Activated CD4-positive, CD25-positive, alpha-beta regulatory T cell treated with anti-CD3 and anti-CD28 coated beads, Interleukin-2, amount 50 U/mL, for 72 hours (primary cell): ENCODE data around the gene C11orf97.
"Not testable (repeated sequence)": the region's sequence is repeated elsewhere in the genome, so short reads cannot be mapped to it uniquely, and the experiment has no call there.

Experiments used
- DNase-seq: peaks from one replicate; pipeline ENCODE4 v3.0.0; 2021

Gene C11orf97

DNA sequence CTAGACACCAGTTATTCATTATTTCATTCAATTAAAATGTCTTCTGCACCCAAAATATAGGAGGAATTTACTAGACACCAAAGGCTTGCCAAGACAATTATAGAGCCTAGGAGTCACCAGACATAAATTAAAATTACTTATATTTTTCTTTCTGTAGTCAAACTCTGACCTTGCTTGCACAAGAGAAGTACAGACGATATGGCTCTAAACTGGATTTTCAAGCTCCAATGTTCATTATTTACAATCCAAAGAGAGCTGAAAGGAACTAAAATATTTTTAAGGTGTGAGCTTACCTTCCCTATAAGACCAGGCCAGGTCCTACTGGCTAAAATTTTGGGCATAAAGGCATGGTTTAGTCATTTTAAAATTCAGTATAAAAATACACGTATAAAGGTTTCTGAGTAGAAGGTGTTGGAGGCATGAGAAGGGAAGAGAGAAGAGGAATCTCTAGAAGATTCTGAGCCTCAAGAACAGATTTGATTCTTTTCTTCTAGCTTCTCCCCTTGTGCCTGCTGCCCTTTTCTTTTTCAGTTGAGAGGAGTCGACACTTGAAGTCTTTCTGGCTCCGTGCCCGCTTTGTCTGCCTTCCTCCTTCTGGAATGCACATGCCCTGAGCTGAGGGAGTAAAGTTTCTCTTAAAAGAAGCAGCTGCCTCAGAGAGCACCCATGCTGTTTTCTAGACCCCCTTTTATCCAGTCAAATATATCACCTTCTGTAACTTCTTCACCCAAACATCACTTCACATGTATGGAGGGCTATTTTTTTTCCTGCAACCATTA lies 13.5 kb downstream of the C11orf97 start:
- DNase-seq: no peak

DNA sequence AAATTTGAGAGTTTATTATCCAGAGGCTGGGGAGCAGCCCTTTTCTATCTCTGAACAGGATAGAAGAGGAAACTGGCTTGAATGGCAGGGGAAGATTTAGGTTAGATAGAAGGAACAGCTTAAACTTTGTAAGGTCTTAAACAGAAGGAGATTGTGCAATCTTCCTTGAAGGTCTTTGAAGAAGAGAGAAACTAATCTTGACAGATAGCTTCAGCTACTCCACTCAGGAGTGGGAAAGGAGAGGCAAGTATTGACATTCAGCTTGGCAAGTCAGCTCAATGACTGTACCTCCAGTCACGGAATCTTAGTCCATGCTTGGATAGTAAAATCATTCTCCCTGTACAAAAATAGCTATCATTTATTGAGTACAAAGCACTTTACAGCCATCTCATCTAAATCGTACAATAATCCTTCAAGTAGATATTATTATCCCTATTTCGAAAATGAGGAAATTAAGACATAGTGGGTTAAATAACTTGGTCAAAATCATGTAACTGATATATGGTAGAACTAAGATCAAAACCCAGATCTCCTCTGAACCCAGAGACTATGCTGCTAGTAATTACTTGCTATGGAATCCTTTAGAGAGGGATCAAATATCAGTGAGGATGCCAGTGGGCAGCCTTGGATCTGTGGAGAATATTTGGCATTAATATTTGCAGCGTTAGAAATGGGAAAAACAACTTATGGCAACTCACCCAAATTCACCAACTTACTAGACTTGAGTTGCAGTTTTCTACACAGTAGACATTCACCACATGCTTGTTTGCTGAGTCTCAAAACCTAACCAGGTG lies 14.6 kb downstream of the C11orf97 start:
- DNase-seq: no peak

DNA sequence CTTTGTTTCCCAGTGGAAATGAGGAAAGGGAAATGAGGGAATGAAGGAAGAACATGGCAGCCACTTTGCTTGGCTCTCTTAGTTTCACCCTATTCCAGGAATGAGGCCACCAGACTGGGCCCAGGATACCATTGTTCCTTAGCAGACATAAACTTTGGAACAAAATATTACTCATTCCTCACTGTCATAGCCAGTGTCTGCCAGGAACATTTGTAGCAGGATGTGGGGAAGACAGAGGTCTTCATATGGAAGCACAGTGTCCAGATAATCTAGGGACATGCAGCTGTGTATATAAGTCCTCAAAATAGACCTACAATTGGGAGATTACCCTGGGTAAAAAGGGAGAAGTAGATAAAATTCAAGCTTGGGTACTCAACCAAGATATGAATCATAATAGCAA lies 16.3 kb downstream of the C11orf97 start:
- DNase-seq: no peak

DNA sequence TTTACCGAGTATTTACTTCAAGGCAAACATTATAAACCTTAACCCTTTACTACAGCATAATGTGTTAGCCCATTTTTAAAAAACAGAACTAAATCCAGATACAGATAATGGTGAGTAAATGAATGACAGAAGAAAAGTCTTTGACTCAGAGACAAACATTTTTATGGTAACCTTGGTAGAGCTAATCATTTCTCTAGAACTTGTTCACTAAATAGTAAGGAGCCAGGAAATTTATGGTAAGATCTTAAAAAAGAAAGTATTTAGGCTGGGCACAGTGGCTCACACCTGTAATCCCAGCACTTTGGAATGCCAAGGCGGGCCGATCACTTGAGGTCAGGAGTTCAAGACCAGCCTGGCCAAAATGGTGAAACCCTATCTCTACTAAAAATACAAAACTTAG lies 19.9 kb downstream of the C11orf97 start:
- no peak for DNase-seq

DNA sequence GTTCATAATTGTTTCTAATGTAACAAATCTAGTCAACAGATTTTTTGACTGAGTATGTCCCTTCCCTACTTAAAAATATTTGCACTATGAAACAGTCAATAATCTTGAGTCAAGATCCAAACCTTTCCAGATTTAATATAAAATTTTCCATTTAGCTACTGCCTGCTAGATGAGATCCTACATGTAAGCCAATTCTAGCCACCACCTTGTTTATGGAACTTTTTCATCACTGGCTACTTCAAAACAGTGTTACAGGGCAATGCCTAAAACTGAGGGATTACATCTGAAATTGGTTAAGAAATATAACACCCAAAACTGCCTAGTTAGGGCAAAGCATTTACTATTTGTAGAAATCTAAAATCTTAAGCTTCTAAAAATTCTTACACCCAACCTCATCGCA lies 20.9 kb downstream of the C11orf97 start:
- DNase-seq: no peak

DNA sequence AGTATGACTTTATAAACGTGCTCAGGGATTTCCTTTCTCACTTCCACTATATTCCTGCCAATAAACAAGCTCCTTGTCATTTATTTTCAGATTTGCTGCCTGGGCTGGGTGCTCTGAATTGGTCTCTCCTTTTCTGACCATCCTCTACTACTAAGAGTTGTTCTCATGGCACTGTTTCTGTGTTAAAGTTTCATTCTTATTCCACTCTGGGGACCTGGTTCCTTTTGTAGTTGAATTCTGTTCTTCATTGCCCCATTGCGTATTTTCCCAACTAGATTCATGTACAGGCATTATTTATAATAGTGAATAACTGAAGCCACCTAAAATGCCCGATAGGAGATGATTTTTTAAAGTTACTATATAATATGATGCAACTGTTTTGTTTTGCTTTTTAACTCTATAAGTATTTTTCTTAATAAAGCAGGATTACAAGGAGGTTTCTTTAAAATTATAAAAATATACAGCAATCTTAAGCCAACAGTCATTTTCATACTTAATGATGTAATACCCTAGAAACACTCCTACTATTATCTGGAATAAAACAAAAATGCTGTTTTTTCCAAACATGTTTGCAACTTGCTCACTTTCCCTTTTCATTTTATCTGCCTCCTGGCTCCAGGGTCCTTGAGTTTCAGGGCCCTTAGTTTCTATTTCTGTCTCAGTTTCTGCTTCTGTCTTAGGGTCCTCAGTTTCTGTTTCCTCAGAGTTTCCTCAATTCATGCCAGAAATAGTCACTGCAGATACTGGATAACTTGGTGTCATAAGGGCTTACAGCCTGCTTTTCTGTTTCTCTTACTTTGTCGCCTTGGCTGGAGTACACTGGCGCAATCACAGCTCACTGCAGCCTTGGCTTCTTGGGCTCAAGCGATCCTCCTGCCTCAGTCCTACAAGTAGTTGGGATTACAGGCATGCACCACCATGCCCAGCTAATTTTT lies 21.7 kb downstream of the C11orf97 start:
- DNase-seq: no peak

DNA sequence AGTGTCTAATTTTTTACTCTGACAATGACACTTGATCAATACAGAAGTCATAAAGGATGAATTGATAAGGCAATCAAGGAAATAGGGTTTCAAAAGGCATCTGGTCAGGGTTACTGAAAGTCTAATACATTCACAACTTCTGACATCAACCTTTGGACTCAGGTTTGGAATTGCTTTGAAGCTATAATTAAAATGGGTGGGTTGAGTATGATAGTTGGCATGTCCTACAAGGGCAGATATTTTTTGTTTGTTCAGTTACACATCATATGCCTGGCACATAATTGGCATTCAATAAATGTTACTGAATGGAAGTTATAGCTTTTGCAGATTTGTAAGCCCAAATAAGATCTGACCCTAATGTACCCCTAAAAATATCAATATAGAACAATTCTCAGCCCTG lies 24.1 kb downstream of the C11orf97 start:
- DNase-seq: no peak

DNA sequence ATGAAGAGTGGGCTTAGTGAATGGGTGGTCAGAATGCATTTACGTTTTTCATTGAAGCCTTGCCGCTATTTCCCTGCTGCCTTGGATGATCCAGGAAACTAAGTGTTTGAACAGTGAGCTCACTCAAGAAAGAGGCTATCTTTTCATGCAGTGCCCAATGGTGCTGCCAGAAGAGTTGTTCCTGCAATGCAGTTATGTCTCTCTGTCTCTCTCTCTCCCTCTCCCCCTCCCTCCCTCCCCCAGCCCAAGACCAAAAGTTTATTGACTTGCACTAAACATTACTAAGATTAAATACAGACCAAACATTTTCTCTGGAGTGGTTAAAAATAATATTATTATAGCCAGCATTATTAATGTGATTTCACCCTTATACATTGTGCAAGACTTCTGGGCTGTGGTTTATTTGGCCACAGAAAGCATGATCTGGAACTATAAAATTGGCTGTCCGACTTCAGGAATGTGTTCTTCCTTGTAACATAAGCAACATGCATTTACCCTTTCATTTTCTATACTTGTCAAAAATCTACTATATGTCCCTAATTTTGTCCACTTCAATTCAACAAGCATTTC lies 24.9 kb downstream of the C11orf97 start:
- no peak for DNase-seq

DNA sequence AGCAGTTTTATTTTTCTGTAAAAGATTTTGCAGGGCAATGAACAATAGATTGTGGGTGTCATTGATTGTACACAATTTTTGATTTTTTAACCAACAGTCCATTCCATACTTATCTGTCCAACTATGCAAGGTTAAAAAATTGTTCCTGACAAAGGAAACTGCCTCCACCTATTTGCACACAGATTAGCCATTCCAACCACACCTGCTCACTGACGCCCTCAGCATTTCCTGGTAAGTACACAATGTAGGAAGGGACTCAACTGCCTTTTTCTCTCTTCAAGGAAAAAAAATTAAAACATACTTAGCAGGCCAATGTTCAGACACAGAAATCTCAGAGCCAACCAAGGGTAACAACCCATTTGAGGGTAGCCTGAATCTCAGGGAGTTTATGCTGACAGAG lies 27.2 kb downstream of the C11orf97 start:
- DNase-seq: no peak

DNA sequence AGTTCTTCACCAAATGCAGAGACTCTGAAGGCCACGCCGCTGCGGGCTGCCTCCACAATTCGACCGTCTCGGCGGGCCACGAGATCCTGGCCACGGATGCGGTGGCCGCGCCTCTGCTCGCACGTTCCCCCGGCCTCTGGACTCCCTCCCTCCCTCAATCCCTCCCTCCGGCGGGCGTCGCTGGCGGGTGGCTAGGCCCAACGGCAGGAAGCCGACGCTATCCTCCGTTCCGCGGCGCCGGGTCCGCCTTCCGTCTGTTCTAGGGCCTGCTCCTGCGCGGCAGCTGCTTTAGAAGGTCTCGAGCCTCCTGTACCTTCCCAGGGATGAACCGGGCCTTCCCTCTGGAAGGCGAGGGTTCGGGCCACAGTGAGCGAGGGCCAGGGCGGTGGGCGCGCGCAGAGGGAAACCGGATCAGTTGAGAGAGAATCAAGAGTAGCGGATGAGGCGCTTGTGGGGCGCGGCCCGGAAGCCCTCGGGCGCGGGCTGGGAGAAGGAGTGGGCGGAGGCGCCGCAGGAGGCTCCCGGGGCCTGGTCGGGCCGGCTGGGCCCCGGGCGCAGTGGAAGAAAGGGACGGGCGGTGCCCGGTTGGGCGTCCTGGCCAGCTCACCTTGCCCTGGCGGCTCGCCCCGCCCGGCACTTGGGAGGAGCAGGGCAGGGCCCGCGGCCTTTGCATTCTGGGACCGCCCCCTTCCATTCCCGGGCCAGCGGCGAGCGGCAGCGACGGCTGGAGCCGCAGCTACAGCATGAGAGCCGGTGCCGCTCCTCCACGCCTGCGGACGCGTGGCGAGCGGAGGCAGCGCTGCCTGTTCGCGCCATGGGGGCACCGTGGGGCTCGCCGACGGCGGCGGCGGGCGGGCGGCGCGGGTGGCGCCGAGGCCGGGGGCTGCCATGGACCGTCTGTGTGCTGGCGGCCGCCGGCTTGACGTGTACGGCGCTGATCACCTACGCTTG lies 31.7 kb downstream of the C11orf97 start, which contains the start of gene FUT4:
Gene FUT4 (plus strand): TSS at position 227 of the 951 bp plus-strand sequence. CDS start 213 bp downstream, at position 440.
- peak; percentile 80 for DNase-seq

DNA sequence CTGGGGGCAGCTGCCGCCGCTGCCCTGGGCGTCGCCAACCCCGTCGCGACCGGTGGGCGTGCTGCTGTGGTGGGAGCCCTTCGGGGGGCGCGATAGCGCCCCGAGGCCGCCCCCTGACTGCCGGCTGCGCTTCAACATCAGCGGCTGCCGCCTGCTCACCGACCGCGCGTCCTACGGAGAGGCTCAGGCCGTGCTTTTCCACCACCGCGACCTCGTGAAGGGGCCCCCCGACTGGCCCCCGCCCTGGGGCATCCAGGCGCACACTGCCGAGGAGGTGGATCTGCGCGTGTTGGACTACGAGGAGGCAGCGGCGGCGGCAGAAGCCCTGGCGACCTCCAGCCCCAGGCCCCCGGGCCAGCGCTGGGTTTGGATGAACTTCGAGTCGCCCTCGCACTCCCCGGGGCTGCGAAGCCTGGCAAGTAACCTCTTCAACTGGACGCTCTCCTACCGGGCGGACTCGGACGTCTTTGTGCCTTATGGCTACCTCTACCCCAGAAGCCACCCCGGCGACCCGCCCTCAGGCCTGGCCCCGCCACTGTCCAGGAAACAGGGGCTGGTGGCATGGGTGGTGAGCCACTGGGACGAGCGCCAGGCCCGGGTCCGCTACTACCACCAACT lies 32.5 kb downstream of the C11orf97 start:
- no peak for DNase-seq

DNA sequence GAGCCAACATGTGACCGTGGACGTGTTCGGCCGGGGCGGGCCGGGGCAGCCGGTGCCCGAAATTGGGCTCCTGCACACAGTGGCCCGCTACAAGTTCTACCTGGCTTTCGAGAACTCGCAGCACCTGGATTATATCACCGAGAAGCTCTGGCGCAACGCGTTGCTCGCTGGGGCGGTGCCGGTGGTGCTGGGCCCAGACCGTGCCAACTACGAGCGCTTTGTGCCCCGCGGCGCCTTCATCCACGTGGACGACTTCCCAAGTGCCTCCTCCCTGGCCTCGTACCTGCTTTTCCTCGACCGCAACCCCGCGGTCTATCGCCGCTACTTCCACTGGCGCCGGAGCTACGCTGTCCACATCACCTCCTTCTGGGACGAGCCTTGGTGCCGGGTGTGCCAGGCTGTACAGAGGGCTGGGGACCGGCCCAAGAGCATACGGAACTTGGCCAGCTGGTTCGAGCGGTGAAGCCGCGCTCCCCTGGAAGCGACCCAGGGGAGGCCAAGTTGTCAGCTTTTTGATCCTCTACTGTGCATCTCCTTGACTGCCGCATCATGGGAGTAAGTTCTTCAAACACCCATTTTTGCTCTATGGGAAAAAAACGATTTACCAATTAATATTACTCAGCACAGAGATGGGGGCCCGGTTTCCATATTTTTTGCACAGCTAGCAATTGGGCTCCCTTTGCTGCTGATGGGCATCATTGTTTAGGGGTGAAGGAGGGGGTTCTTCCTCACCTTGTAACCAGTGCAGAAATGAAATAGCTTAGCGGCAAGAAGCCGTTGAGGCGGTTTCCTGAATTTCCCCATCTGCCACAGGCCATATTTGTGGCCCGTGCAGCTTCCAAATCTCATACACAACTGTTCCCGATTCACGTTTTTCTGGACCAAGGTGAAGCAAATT lies 33.3 kb downstream of the C11orf97 start:
- no peak for DNase-seq

DNA sequence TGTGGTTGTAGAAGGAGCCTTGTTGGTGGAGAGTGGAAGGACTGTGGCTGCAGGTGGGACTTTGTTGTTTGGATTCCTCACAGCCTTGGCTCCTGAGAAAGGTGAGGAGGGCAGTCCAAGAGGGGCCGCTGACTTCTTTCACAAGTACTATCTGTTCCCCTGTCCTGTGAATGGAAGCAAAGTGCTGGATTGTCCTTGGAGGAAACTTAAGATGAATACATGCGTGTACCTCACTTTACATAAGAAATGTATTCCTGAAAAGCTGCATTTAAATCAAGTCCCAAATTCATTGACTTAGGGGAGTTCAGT lies 33.9 kb downstream of the C11orf97 start:
- DNase-seq: no peak

DNA sequence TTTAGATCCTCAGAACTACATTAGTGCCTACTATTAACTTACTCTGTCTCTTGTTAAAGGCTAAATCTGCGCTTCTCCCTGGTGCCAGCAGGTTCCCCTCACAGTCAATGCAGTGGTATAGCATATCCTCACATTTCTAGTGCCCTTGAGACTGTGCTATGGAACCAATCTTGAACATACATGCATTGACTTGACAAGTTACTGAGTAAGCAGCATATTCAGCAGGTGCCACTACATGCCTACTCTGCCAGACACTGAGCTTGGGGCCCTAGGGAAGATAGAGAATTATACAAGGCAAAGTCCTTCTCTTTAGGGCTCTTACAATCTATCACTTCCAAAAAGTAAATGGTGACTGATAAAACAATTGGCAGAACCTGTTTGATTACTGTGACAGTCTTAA lies 34.6 kb downstream of the C11orf97 start:
- DNase-seq: no peak

DNA sequence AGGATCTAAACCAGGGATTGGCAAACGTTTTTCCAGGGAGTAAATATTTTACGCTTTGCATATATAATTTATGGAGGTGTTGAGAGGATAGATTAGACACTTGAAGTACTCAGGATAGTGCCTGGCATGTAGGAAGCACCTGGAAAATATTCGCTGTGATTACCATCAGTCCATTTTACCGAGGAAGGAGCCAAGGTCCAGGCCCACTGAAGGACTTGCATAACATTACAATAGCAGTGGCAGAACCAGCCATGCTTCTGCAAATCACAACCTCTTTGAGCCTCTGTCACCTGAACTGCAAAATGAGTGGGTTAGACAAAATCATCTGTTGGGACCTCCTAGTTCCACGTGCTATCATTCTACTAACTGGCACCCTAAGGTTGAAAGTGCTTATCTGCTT lies 36.9 kb downstream of the C11orf97 start:
- no peak for DNase-seq

DNA sequence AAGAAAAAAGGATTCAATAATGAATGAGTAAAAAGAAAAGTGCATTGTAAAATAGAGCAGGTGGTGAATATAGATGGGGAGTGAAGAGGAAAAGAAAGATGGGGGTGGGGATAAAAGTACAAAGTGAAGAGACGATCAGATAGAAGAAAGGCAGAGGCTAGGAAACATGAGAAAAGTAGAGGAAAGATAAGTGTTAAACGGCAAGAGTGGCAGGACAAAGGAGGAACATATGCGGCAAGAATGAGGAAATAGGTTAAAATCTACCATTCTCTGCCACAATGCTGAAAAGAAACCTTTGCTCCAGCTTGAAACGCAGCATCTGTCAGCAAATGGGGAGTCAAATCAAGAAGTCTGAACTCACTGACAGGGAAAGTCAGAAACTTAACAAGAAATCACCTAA lies 38.3 kb downstream of the C11orf97 start:
- no peak for DNase-seq

DNA sequence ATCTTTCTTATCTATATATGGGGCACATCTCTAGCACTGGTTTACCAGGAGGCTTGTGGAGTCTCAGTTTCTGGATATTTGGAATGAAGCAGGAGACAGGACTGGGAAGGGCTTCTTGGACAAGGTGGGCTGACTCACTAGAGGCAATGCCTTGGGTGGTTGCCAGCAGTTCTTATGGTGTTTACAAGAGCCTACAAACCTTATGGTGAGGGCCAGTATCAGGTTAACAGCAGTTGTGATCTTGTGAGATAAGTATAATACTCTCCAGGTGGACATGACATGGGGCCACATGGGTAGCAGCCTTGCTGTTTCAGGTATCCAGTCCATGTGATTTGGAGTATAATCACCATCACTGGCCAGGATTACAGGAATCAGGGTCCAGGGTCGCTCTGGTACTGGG lies 41.7 kb downstream of the C11orf97 start:
- no peak for DNase-seq

DNA sequence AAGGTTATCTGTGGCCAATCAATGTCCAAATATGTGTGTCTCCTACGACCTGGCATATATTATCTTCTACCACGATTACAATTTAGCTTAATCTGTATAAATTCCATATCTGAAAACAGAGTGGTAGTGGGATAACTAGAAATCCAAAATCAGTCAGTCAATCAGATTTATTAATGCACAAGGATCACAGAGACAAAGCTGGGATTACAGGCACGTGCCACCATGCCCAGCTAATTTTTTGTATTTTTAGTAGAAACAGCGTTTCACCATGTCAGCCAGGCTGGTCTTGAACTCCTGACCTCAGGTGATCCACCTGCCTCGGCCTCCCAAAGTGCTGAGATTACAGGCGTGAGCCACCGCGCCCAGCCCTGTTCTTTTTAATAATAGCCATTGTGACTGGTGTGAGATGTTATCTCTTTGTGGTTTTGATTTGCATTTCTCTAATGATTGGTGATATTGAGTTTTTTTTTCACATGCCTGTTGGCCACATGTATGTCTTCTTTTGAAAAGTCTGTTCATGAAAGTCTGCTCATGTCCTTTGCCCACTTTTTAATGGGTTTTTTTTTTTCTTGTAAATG lies 43.6 kb downstream of the C11orf97 start:
- not testable (repeated sequence) for DNase-seq

DNA sequence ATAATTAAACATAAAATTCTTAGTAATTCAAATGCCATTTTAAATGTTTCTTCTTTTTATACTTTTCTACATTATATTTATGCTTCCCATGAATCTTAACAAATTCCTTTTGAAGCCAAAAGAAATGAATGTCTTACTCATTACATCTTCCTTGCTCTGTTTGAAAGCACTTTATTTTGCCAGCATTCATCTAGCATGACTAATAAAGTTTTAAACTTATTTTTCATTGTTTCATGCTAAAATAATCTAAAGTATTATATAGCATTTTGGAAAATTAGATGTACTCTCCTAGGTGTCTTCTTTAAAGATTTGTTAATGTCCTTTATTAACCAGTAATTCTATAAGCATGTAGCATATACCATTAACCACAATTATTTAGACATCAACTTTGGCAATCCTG lies 45.2 kb downstream of the C11orf97 start:
- DNase-seq: no peak

DNA sequence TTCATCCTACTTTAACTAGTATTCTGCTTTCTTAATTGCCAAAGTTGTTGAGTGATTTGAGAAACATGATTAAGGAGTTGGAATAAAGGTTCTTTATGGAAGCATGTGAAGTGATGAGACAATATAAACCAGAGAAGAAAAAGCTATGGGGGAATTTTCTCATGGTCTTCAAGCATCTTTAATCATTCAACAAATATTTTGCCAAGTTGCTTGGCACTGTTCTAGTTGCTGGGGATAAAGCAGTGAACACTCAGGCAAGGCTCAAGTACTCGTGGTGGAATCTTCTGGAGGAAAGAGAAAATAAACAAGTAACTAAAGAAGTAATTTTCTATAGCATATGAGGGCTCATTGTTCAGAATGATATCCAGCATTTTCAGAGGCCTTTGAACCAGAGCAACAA lies 45.7 kb downstream of the C11orf97 start:
- DNase-seq: no peak
